NCI-H128 (cell line): Measurements from ENCODE around the gene MEX3C.

Source experiments
- DNase-seq: peaks from one replicate; lab custom pipeline; 2025; ENCODE audit not compliant: unreplicated experiment; lab: John Stamatoyannopoulos, UW

The MEX3C gene

DNA sequence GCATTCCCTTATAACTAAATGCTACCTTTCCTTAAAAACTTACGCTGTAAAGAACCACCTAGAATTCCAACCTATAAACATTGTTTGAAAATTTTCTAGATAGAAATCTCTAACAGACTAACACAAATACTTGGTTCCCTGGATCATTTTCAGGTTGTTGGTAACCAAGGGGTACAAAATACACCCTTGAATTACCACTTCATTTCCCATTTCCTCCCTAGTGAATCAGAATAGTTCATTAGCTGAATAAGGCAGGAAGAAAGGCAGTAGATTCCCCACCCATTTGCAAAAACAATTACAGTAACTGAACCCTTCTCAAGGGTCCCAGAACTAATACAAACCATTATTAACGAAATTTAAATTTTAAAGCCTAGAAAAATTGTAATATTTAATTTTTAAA, 5.5 kb downstream of the MEX3C start:
- no peak for DNase-seq

DNA sequence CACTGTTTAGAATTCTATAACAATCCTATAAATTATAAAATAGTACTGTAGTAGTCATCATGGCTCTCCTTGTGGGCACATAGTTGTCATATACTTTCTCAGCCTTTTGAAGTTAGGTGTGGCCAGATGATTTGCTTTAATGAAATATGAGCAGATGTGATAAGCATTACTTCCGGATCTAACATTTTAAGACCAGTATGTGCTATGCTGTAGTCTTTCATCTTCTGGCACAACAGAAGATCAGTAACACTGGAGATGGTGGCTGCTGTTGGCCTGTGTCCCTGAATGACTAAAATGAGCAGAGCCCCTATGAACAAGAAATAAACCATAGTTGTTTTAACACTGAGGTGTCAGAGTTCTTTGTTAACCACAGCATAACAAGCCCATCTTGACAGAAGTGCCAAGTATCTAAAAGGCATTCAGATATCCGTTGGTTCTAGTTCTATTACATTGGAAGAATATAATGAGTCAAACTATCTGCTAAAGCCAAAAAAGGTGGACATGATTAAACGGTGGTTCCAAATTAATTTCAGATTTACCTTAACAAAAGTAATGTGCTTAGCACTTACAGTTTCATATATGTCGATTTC, 6.3 kb downstream of the MEX3C start:
- no peak for DNase-seq

DNA sequence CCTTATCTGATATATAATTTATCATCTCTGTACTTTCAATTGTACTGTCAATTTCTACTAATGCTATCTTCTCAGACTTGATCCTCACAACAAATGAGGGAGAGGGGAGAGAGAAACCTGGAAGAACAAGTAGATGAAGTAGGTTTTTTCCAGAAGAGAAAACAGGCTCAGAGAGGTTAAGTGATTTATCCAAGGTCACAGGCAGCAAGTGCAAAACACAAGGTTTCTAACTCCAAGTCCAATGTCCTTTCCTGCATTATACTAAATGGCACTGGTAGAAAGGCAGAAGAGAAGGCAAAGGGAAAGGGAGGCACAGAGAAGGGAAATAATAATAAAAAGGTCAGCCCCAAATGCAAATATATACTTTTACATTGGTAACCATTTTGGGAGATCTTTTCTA, 7.5 kb downstream of the MEX3C start:
- DNase-seq: no peak

DNA sequence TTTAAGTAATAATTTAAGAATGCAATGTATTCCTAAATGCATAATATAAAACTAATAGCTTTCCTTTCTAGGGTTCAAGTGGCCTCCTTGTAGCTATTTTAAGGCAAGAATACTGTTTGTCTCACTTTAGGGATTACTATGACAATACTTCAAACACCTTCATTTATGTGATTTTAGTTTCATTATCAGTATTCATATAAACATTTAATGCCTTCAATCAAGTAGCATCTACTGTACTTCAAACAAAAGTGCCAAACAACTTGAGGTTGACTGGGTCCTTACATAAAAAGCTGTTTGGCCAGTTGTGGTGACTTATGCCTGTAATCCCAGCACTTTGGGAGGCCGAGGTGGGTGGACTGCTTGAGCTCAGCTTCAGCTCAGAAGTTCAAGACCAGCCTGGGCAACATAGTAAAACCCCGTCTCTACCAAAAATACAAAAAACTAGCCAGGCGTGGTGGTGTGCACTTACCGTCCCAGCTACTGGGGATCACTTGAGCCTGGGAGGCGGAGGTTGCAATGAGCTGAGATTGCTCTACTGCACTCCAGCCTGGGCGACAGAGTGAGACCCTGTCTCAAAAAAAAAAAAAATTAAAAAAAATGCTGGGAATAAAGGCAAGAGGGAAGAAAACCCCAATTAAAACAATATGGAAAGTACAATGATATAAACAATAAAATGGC, 9.3 kb downstream of the MEX3C start:
- DNase-seq: no peak

DNA sequence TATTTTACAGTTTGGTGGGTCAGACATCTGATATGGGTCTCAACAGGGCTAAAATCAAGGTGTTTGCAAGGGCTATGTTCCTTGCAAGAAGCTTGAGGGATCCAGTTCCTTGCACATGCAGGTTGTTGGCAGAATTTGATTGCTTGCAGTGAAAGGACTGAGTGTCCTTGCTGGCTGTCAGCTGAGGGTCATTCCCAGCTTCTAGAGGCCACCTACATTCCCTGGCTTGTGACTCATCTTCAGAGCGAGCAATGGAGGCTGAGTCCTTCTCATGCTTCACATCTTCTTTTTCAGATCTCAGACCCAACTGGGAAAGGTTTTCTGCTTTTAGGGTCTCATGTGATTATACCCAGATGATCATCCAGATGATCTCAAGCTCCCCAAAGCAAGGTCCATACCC, 12.4 kb downstream of the MEX3C start:
- DNase-seq: no peak

DNA sequence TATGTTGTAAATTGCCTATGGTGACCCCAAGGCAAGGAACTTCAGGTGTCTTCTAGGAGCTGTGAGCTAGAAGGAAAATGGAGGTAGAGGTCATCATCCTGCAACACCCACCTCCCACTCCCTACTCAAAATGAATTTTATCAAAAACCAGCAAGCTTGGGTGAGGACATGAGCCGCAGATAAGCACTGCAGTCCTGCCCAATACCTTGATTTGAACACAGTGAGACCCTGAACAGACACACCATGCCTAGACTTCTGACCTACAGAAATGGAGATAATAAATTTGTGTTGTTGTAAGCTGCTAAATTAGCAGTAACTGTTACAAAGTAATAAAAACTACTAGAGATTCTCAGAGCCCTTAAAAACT, 13.4 kb downstream of the MEX3C start:
- DNase-seq: no peak

DNA sequence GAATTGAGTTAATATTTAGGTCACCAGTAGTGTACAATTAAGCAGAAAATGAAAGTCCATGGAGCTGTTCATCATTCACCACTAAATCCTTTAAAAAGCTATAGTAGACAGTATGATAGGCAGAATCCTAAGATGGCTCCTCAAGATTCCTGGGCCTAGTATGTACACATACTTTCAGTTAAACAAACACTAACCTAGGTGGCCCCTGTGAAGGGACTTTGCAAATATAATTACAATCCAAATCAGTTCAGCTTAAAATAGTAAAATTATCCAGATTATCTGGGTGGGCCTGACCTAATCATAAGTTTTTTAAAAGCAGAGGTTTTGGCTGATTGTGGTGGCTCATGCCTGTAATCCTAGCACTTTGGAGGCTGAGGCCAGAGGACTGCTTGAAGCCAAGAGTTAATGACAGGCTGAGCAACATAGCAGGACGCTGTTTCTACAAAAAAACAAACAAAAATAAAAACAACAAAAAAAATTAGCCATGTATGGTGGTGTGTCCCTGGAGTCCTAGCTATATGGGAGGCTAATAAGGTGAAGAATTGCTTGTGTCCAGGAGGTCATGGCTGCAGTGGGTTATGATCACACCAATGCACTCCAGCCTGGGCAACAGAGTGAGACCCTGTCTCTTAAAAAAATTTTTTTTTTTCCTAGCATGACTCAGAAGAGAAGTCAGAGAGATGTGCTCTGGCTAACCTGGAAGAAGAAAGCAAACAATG, 13.9 kb downstream of the MEX3C start:
- DNase-seq: no peak

DNA sequence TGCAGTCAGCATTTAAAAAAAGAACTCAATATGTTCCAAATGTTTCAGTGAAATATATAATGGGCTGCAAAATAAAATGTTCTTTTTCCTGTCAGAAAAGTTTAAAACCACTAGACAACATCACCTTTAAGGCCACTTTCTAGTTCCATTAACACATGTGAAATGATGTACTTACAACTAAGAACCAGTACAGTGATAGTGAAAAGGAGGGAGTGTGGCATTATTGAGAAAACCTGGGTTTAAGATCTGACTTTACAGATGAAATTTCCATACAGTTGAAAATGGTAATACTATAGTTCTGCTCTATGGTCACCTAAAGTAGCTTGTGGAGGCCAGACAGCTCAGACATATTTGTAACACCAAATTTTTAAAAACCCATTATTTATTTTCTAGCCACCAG, 14.7 kb downstream of the MEX3C start:
- no peak for DNase-seq

DNA sequence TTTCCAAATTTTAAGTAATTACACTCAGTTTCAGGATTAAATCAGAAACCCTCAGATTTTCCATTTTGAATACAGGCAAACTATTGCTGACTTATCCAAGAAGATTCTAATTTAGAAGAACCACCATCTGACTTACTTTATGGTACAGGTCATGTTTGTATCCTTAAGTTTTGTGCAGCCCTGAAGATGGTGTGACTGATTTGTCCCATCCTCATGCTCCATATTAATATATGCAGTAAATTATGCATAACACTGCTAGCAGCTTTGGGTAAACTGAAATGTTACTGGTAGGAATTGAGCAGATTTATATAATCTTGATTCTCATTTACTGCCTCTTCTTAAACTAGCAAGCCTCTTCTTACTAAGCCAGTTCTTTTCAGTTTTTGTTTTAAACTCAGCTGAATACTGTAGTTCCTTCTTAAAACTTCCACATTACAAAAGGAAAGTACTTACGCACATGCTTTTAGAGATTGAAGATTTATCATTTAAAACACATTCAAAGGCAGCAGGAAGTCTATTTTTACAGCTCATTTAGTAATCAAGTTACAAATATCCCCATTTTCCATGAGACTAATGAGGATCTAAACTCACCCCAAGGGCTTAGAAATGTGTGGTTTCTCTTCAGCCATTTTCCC, 25.7 kb downstream of the MEX3C start:
- DNase-seq: no peak

DNA sequence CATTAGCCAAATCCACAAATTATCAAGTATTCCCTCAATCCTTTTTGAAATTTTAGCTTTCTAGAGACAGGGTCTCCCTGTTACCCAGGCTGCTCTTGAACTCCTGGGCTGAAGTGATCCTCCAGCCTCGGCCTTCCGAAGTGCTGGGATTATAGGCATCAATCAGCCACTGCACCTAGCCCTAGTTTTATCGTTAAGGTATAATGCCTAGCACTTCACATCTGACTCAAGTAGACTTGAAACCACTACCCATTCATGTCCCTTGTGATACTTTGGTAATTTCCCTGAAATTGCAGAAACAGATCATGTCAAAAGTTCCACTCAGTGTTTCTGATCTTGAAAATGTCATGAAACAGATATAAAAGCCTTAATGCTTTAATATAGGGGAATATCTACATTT, 26.3 kb downstream of the MEX3C start:
- DNase-seq: no peak

DNA sequence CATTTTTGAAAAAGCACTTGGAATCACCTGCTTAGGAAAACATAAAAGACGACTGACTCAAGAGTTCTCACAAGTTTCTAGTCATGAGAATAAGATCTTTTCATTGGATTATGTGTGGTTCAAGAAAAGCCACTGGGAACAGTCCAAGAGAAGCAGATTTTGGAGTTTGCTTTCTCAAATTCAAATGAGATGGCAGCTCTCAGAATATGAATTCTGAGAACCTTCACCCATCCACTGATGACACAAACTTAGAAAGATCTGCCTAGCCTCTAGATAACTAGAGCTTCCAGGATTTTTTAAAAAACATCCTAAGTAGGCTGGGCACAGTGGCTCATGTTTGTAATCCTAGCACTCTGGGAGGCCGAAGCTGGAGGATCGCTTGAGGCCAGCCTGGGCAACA, 26.8 kb downstream of the MEX3C start:
- DNase-seq: no peak

DNA sequence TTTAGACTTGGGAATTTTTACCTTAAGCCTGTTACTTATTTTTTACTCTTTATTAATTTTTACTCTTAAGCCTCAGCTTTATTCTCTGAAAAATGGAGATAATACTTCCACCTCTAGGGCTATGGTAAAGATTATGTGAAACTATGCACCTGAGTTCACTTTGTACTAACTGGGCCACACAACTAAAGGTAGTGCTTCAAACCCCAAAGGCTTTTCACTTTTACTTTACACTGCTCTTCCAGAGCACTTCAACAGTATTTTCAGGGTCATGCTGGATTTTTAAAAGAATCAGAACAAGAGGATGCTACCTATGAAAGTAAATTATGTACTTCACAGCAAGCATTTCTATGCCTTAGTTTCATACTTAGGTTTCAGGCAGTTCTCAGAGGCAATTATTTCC, 27.8 kb downstream of the MEX3C start:
- DNase-seq: no peak

DNA sequence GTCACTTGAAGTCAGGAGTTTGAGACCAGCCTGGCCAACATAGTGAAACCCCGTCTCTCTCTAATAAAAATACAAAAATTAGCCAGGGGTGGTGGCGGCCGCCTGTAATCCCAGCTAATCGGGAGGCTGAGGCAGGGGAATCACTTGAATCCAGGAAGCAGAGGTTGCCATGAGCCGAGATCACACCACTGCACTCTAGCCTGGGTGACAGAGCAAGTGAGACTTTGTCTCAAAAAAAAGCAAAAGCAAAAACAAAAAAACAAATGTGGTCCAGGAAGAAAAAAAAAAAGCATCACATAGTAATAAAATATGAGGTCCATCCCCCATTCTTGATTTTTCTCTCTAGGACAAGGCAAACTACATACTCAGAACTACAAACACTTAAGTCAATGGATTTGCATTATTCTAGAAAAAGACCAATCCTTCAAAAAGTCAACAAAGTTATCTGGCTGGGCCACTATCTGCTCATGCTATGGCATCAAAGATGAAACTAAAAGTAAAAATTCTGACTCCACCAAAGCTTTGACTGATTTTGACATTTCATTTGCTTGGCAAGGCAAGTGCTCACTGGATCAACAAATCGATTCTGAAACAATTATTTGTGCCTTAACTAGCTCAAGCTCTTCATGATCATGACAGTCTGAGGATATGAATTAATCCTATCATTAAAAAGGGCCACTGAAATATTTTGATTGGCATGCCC, 28.4 kb downstream of the MEX3C start:
- no peak for DNase-seq

DNA sequence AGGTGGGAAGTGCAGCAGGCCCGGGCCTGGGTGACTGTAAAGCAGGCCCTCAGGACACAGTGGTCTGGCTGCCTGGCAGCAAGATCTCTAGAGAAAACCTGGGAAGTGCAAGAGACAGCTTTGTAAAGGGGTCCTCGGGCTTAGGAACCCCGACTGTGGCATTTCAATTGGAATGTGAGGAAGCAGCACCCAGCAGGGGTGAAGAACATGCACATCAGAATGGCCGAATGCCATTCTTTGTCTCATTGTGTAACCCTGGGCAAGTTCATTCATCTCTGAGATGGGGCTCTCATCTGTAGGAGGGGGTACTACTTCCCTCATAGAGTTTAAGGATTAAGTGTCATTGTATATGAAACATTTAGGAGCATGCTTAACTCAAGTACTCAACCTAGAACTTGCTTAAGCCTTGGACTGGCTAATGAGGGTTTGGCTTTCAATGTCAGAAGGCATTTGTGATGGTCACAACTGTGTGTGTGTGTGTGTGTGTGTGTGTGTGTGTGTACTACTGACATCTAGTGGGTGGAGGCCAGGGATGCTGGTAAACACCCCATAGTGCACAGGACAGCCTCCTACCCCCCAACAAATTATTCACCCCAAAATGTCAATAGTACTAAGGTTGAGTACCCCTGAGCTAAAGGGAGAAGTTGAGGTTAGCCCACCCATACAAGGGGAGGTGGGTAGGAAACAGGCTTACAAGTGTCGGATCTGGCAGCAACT, 29.3 kb downstream of the MEX3C start:
- no peak for DNase-seq

DNA sequence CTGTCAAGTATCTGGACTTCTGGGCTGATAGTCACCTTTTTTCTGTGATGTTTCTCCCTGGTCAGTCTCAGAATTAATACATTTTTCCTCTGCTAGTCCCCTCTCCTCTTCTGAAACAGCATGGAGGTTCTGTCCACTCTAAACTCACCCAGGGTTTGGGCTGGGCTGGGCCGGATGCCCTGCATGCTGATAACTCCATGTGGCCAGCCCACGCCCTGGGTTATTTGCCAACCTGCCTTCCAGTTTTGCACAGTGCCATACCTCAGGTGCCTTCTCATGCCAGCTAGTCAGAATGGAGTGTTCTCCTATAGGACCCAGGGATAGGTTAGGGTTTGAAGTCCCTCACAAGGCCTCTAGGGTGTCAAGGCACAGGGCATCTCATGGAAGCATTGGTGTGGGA, 32.2 kb downstream of the MEX3C start:
- DNase-seq: no peak

DNA sequence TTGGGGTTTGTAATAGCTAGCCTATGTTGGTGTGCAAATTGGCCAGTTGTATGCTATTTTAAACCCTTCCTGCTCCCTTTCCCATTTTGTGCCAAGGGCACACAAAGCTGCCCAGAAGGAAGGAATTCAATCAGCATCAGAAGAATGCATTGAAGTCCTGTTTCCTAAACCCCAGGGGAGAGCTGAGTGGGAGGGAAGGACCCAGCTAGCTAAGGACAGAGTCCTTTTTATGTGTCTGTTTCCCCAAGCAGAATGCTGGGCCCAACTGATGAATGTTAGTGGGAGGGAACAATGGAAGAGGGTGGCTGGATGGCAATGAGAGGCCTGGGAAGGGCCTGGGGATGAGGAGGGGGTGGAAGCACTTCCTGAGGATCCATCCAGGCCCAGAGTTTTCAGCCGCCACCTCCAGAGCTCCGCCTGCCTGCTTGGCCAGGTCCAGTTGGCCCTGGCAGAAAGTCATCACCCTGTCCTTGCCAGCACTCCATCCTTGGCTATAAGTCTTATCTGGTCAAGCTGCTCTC, 32.7 kb downstream of the MEX3C start:
- DNase-seq: no peak

DNA sequence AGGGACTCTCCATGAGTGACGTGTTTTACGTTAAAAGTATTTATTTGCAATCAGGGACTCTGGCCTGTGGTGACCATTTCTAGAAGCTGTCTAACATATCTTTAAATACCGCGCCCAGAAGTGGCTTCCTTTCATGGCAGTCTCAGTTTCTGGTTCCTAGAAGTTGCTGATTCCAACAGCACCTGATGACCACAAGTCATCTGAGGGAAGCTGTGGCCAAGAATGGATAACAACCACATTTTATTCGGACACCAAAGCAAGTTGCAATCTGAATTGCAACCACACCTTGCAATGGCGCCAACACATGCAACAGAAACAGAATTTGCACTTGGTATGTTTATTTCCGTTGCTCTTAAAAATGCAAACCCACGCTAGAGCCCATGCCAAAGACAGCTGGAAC, 33.1 kb downstream of the MEX3C start:
- no peak for DNase-seq

DNA sequence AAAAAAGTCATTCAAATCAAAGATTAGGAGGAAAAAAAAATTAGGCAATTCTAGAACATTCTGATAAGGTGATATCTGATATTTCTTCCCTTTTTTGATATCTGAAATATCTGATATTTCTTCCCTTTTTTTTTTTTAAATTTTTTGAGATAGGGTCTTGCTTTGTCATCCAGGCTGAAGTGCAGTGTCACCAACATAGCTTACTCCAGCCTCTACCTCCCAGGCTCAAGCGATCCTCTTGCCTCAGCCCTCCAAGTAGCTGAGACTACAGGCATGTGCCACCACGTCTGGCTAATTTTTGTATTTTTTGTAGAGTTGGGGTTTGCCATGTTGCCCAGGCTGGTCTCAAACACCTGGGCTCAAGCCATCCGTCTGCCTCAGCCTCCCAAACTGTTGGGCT, 33.9 kb downstream of the MEX3C start:
- no peak for DNase-seq

DNA sequence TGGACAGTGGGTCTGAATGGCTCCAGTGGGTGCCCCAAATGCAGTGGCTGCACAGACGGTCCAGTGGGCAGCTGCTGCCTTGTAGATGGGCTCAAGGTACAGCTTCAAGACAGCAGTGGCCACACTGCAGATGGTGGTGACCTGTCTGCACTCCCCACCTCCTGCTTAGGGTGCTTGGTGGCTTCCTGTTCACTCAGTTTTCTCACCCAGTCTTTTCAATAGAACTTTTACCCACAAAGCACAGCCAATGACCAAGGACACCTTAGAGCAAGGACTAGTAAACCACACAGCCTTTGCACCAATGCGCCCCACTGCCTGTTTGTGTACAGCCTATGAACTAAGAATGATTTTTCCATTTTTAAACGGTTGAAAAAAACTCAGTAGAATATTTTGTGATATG, 34.9 kb downstream of the MEX3C start:
- no peak for DNase-seq

DNA sequence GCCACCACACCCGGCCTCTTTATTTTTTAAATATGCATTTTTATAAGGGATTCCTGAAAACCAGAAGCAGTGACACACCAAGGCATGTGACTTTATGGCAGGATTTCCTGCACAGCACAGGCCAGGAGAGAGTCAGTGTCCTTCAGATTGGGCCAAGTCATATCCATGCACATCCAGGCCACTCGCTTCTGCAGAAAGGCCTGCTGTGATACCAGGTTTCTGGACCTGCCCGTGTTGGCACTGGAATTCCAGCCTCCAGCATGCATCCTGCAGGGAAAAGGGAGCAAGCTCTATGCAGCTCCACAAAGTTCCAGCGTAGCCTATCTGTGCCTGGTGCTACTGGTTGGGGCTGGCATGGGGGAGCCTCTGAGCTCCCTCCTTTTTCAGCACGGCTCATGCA, 36.8 kb downstream of the MEX3C start:
- DNase-seq: no peak

DNA sequence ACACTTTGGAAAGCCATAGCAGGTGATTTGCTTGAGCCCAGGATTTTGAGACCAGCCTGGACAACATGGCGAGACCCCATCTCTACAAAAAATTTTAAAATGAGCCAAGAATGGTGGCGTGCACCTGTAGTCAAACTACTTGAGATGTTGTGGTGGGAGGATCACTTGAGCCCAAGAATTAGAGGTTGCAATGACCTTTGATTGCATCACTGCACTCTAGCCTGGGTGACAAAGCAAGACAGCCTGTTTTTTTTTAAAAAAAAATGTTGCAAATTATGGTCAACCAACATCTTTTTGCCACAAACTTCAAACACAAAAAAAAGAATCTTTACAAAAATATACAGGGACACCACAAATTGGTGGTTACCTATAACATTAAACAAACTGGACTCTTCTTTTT, 40.3 kb downstream of the MEX3C start:
- DNase-seq: no peak
